IMR-90 (cell line): Measurements from ENCODE around the gene DIP2C.

Experiments
- CEBPB ChIP-seq: IDR thresholded peaks from 2 replicates; pipeline ENCODE4 v1.6.1; 2012; ENCODE audit warnings: low read depth, low read length, improper control_type of control experiment
- CHD1 ChIP-seq: IDR thresholded peaks from 2 replicates; pipeline ENCODE4 v1.6.1; 2012; ENCODE audit warnings: low read depth, low read length, improper control_type of control experiment
- ELK1 ChIP-seq: fragments of 150-350 bp; IDR thresholded peaks from 2 replicates; pipeline ENCODE4 v1.6.1; 2016; ENCODE audit warnings: low read depth, mild to moderate bottlenecking, low read length, moderate library complexity, borderline replicate concordance
- MAFK ChIP-seq: IDR thresholded peaks from 2 replicates; pipeline ENCODE4 v1.6.1; 2012; ENCODE audit warnings: low read depth, low read length, improper control_type of control experiment
- MXI1 ChIP-seq: IDR thresholded peaks from 2 replicates; pipeline ENCODE4 v1.6.1; 2012; ENCODE audit warnings: low read depth, mild to moderate bottlenecking, low read length, moderate library complexity, borderline replicate concordance
- POLR2A ChIP-seq: IDR thresholded peaks from 2 replicates; pipeline ENCODE4 v1.6.1; 2012; ENCODE audit warnings: mild to moderate bottlenecking, low read depth, low read length
- RAD21 ChIP-seq: IDR thresholded peaks from 2 replicates; pipeline ENCODE4 v1.6.1; 2012; ENCODE audit warnings: low read length, improper control_type of control experiment
- RFX5 ChIP-seq: IDR thresholded peaks from 2 replicates; pipeline ENCODE4 v1.8.0; 2012; ENCODE audit warnings: low read depth, mild to moderate bottlenecking, low read length, moderate library complexity
- TF ChIP-seq, protein P1 (sequence below): conservative IDR thresholded peaks from 2 replicates; pipeline ENCODE4 v1.5.1; 2012; ENCODE audit warnings: mild to moderate bottlenecking, low read depth, low read length, improper control_type of control experiment

DNA sequence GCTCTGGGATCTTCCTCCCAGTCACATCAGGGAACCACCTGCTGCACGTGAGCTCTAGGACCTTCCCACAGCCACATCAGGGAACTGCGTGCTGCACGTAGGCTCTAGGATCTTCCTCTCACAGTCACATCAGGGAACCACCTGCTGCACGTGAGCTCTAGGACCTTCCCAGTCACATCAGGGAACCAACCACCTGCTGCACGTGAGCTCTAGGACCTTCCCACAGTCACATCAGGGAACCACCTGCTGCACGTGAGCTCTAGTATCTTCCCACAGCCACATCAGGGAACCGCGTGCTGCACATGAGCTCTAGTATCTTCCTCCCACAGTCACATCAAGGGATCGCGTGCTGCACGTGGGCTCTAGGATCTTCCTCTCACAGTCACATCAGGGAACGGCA is 229.7 kb downstream of the DIP2C start:
- no peak for TF ChIP-seq MXI1
- TF ChIP-seq, protein P1, sequence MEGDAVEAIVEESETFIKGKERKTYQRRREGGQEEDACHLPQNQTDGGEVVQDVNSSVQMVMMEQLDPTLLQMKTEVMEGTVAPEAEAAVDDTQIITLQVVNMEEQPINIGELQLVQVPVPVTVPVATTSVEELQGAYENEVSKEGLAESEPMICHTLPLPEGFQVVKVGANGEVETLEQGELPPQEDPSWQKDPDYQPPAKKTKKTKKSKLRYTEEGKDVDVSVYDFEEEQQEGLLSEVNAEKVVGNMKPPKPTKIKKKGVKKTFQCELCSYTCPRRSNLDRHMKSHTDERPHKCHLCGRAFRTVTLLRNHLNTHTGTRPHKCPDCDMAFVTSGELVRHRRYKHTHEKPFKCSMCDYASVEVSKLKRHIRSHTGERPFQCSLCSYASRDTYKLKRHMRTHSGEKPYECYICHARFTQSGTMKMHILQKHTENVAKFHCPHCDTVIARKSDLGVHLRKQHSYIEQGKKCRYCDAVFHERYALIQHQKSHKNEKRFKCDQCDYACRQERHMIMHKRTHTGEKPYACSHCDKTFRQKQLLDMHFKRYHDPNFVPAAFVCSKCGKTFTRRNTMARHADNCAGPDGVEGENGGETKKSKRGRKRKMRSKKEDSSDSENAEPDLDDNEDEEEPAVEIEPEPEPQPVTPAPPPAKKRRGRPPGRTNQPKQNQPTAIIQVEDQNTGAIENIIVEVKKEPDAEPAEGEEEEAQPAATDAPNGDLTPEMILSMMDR = no peak
- TF ChIP-seq CHD1 = no peak
- no peak for TF ChIP-seq POLR2A
- no peak for TF ChIP-seq CEBPB
- TF ChIP-seq RFX5 = no peak
- TF ChIP-seq MAFK = no peak
- TF ChIP-seq ELK1 = no peak
- no peak for TF ChIP-seq RAD21
